ENCODE measurements around the gene FAM47E. TPM values are rescaled to one million over a fixed set of nuclear protein-coding genes. Genes with fewer than 3 reads are reported as not detected.
A peak's percentile ranks its signal among the peaks of the same experiment; 100 is the strongest.

The FAM47E gene, protein sequence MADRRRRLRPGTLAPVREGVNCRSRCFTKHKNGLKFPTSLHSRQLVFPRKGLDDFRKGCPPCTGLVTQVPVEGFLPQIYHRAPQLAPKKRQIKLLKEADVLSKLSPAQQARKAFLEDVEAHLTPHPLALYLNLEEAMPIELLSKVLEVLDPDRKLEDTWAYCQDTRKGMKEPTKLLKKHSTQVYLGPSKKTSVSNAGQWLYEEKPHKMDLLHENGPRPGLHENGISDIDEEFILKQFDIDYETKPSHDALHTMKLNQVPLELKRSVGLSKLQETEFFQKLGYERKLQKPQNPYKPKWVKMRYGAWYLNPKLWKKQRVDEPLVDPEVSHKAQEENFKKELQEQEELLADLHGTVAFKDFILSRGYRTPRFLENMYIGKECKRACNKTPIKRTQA
- polyA plus RNA-seq, result 1 to 10 TPM; 3.3 to 9.0 (median 8.4) TPM

DNA sequence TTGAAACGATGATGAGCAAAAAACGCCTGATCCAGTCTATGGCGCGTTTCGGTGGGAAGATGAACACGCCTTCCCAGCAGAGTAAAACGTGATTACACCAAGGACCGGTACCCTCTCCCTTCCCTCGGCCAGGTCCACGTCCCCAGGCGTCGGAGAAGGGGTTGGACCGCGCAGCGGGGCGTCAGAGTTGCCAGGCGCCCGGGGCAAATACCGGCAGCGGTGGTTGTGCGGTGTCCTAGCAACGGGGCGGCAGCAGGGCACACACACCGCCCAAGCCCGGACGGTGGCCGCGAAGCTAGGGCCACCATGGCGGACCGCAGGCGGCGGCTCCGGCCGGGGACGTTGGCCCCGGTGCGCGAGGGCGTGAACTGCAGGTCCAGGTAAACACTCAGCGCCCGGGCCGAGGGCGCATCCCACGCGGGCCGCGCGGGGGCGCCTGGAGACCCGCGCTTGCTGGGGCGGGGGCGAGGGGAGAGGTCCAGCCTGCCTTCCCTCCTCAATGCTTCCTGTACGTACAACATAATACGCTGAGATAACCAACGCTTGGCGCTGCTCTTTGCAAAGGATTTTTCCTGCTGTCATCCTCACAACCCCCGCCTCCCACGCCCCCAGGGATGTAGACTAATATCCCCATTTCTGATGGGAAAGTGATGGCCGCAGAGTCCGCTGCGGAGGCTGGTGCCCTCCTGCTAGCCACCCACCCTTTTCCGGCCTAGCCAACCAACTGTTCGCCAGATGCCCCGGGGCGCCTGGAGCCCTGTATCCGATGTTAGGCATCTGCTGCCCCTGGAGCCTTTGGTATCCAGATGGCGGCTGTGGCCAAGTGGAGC lies at the start of gene FAM47E:
FAM47E (plus strand) TSS at position 281 of the 830 bp plus-strand sequence; CDS start at position 307, 26 bp downstream.
- WGBS, 3 donors, result 4 to 7% (median 7%) methylated on average over 61 to 68 of the region's 68 CpGs
- H3K27ac ChIP-seq (ENCODE audit: low read depth, low read length), result no peak within 1 kb of the TSS

- 81 to 85% (median 84%) methylated on average over 4 of the region's 4 CpGs for WGBS, 3 donors
- H3K27ac ChIP-seq (ENCODE audit: low read depth, low read length), result no peak overlapping the region
Measured at GRCh38 chr4:76203541-76203940, 48.0 kb upstream of the FAM47E start.

DNA sequence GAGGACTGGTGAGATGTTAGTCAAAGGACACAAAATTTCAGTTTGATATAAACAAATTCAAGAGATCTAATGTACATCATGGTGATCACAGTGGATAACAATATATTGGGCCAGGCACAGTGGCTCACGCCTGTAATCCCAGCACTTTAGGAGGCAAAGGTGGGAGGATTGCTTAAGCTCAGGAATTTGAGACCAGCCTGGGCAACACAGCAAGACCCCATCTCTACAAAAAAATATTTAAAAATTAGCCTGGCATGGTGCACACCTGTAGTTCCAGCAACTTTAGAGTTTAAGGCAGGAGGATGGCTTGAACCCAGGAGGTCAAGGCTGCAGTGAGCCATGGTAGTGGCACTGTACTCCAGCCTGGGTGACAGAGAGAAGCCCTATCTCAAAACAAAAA lies 46.6 kb upstream of the FAM47E start:
- H3K27ac ChIP-seq (ENCODE audit: low read depth, low read length), result no peak overlapping the region

DNA sequence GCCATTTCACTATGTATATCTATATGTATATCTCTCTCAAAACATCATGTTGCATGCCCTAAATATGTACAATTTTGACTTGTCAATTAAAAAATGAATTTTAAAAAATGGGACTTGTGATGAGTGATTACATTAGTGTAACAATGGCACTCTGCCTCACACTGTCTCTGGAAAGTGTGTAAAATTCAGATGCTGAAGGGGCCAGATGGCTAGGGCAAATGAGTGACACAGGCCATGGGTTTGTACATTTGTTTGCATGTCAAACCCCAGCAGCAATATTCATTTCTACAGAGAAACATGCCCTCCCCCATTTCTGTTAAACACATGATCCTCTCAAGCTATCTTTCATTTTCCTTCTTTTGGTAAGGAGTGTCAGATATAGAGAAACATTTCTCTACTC lies 46.0 kb upstream of the FAM47E start:
- no peak overlapping the region for H3K27ac ChIP-seq (ENCODE audit: low read depth, low read length)

More for the DNA sequence above, 46.6 kb upstream of the FAM47E start:
- WGBS, 3 donors, result 93 to 97% (median 94%) methylated on average over 1 of the region's 1 CpG

DNA sequence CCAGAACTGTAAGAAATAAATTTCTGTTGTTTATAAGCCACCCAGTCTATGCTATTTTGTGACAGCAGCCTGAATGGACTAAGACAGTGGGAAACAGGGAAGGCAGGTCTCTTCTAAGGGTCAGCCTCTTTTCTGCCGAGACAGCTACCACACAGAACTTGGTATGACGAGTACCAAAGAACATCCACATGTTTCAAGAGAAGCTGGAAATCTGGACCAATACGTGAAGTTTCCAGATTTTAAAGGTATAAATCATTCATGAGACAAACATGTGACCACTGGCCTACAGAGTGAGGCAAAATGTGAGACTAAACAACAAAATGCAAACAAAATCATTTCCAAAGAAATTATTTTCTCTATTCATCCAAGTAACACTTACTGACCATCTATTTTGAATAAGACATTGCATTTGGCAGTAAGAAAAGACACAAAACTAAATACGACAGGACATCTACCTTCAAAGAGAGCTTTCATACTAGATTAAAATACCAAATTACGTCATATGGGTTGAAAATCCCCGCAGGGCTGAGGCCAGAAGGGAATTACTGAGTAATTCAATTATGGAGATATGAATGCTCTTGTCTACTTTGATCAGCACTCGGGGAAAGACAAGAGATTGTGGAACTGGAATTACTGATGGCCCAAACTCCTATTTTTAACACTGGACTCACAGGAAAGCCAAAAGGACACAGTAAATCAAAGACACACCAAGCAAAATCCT lies 45.1 kb upstream of the FAM47E start:
- H3K27ac ChIP-seq (ENCODE audit: low read depth, low read length), result no peak overlapping the region
- WGBS, 3 donors, result 56 to 59% (median 58%) methylated on average over 7 of the region's 7 CpGs

DNA sequence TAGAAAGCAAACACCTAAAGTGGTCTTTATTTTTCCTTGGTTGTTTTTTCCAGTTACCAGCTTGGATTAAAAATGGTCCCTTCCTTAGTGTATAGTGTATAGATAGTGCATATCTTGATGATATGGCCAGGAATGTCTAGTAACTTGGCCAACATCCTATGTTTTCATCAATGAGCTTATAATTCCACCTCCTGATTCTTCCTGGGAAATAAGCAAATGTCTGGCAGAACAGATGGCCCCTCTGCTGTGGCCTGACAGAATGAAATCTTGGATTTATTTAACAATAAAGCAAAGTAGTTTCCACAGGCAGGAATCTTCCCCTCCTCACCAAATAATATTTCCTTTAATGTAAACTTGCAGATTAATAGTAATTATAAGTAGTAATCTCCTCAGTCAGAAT lies 44.0 kb upstream of the FAM47E start:
- no peak overlapping the region for H3K27ac ChIP-seq (ENCODE audit: low read depth, low read length)

- WGBS, 3 donors, result 10 to 16% (median 14%) methylated on average over 9 of the region's 9 CpGs
- H3K27ac ChIP-seq (ENCODE audit: low read depth, low read length), result peak overlapping the region; percentile 51
Measured at GRCh38 chr4:76208005-76208765, 43.3 kb upstream of the FAM47E start.

GRCh38 chr4:76209881-76210280 lies 41.6 kb upstream of the FAM47E start:
- H3K27ac ChIP-seq (ENCODE audit: low read depth, low read length), result no peak overlapping the region
- 44 to 80% (median 76%) methylated on average over 4 of the region's 4 CpGs for WGBS, 3 donors

DNA sequence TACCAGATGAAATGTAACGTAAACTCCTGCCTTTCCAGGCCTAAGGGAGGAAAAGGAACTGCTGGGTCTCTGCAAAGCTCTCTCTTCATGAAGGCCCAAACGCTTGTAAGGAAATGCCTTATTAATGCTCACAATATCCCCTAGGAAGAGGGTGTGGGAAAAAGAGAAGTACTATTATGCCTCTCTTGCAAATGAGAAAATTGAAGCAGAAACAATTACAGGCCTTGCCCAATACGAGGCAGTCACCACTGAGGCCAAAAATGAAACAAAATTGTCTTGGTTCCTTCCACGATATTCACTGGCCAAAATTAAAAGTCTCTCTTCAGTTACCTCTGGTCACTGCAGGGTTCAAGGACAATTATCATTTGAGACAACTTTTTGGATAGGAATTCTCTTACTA lies 41.1 kb upstream of the FAM47E start:
- WGBS, 3 donors, result 21 to 52% (median 27%) methylated on average over 4 of the region's 4 CpGs
- H3K27ac ChIP-seq (ENCODE audit: low read depth, low read length), result no peak overlapping the region

DNA sequence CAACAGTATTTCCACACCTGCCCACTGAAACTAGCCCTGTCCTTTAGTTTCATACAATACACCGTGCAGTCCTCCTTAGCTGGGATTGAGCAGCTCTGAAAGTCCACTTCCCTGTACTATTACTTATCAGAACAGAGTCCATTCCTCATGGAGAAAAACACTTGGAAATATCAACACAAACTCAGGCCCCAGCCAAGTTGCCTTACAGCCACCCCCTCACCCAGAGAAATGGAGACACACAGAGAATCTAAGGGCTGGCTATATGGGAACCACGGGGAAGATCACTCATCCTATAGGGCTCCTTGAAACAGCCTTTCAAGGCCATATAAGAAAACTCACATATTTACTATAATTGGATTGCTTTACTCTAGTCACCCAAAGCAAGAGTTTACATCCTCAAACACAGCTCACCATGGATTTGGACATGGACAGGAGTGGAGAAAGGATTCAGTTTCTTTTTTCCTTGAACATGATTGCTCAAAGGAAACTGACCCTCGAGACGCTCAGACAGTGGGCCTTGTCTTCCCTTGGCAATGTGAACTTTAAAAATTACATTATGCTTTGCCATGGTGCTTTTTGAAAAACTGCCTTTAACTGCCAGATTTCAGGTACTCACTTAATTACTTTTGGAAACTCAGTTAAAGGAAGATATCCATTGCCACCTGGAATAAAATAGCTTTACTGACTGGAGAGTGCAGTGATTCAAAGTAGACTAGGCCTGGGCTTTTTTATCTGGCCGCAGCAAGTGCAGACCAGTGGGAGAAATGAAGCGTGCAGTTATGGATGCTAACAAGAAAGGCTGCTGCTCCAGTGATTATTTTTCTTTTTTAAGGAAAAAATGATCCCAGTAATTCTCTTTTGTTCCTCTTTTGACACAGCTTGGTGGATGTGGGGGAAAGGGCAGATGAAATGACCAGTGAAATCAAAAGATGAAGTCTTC lies 39.5 kb upstream of the FAM47E start:
- 20 to 46% (median 37%) methylated on average over 6 of the region's 6 CpGs for WGBS, 3 donors
- no peak overlapping the region for H3K27ac ChIP-seq (ENCODE audit: low read depth, low read length)

DNA sequence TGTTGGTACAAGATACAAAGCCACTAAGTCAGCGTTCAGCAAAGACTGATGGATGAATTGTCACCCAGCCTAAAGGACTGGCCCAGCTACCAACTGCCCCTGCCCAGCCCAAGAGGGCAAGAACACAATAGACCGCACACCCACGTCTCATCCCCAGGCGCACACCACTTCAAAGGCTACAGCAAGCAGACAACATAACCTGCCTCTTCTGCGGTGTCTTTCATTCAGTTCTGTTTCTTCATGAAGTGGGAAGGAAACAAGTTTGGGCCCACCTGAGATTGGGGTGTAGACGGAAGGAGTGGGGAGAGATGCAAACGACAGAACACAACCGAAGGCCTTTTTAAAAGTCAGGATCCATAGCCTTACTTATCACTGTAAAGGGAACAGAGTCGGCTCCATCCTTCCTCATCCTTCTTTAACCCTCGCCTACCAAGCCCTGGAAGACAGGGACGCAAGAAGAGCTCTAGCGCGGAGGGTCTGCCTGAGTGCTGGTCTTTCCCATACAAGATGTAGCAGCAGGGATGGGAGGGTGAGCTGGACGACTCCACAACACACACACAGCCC lies 38.6 kb upstream of the FAM47E start:
- WGBS, 3 donors, result 1 to 2% (median 2%) methylated on average over 14 of the region's 14 CpGs
- no peak overlapping the region for H3K27ac ChIP-seq (ENCODE audit: low read depth, low read length)

- peak within 1 kb of the TSS; percentile 53 for H3K27ac ChIP-seq (ENCODE audit: low read depth, low read length)
- 0 to 1% (median 0%) methylated on average over 78 to 94 of the region's 94 CpGs for WGBS, 3 donors
Measured at GRCh38 chr4:76213415-76214176, 37.9 kb upstream of the FAM47E start, which contains the start of gene SCARB2. SCARB2 (minus strand) TSS chr4:76213824; CDS start chr4:76213543, 281 bp downstream.

DNA sequence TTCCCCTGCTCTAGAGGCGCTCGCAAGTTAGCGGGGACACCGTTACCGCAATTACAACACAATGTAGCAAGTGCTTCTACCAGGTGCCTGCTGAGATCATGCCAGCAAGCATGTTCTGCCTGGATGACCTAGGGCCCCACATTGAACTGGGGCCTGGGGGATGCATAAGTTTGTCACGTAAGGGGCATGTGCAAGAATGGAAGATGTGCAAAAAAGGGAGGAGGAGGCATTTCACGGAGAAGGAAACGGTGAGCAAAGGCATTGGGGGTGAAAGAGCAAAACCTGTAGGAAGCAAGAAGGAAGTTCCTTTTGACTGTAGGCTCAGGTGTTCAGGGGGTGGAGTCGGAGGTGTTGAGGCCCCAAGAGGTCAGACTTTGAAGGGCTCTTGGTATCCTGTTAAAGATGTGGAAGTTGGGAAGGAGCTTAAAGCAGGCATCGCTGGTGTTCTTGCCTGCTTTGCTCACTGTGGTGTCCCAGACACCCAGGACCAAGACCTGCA lies 37.3 kb upstream of the FAM47E start:
- 10 to 14% (median 12%) methylated on average over 10 of the region's 10 CpGs for WGBS, 3 donors
- H3K27ac ChIP-seq (ENCODE audit: low read depth, low read length), result peak overlapping the region; percentile 53

- WGBS, 3 donors, result 95 to 97% (median 97%) methylated on average over 3 of the region's 3 CpGs
- no peak overlapping the region for H3K27ac ChIP-seq (ENCODE audit: low read depth, low read length)
Measured at GRCh38 chr4:76215077-76215476, 36.4 kb upstream of the FAM47E start.

- WGBS, 3 donors, result 51 to 80% (median 52%) methylated on average over 2 of the region's 2 CpGs
- H3K27ac ChIP-seq (ENCODE audit: low read depth, low read length), result no peak overlapping the region
Measured at GRCh38 chr4:76216524-76216923, 35.0 kb upstream of the FAM47E start.

Measured in adipose tissue (tissue), 3 donors.